Measurements from ENCODE around the gene TCF19.
"Not testable (repeated sequence)": the region's sequence is repeated elsewhere in the genome, so short reads cannot be mapped to it uniquely, and the experiment has no call there.

TCF19 gene

GRCh38 chr6:31169123-31169857 lies 10.9 kb downstream of the TCF19 start:
- Histone ChIP-seq H3K4me3 (ENCODE audit: insufficient read depth, low read depth, low read length, poor library complexity, severe bottlenecking) (no peak overlapping the region), H3K36me3 (ENCODE audit: control insufficient read depth, insufficient read depth, low read length) (no peaks in the 10 kb centered on the region), H3K4me1 (ENCODE audit: control insufficient read depth, insufficient read depth, low read length, poor library complexity, severe bottlenecking) (no peaks in the 10 kb centered on the region), H3K27ac (ENCODE audit: insufficient read depth, low read length, poor library complexity, severe bottlenecking) (no peak overlapping the region), H3K9me3 (ENCODE audit: control insufficient read depth, low read length) (no peaks in the 10 kb centered on the region), H3K27me3 (replicated peaks; ENCODE audit: control insufficient read depth, insufficient read depth, low read length, poor library complexity, severe bottlenecking) (no peaks in the 10 kb centered on the region)
- DNase-seq: no peak

GRCh38 chr6:31169858-31170599 lies 11.6 kb downstream of the TCF19 start:
- H3K9me3 ChIP-seq (ENCODE audit: control insufficient read depth, low read length); H3K27me3 ChIP-seq (replicated peaks; ENCODE audit: control insufficient read depth, insufficient read depth, low read length, poor library complexity, severe bottlenecking); H3K36me3 ChIP-seq (ENCODE audit: control insufficient read depth, insufficient read depth, low read length); H3K4me3 ChIP-seq (ENCODE audit: insufficient read depth, low read depth, low read length, poor library complexity, severe bottlenecking); H3K27ac ChIP-seq (ENCODE audit: insufficient read depth, low read length, poor library complexity, severe bottlenecking); H3K4me1 ChIP-seq (ENCODE audit: control insufficient read depth, insufficient read depth, low read length, poor library complexity, severe bottlenecking); DNase-seq: not testable (repeated sequence)

GRCh38 chr6:31170600-31170881 lies 12.2 kb downstream of the TCF19 start, which contains the start of gene POU5F1:
Gene POU5F1, minus strand, starts transcription at chr6:31170682. Its CDS starts 62 bp downstream, at chr6:31170620.
- Histone ChIP-seq H3K36me3 (ENCODE audit: control insufficient read depth, insufficient read depth, low read length) (no peaks in the 10 kb centered on the region), H3K4me1 (ENCODE audit: control insufficient read depth, insufficient read depth, low read length, poor library complexity, severe bottlenecking) (no peaks in the 10 kb centered on the region), H3K4me3 (ENCODE audit: insufficient read depth, low read depth, low read length, poor library complexity, severe bottlenecking) (no peak within 1 kb of the TSS), H3K9me3 (ENCODE audit: control insufficient read depth, low read length) (no peaks in the 10 kb centered on the region), H3K27ac (ENCODE audit: insufficient read depth, low read length, poor library complexity, severe bottlenecking) (no peak within 1 kb of the TSS), H3K27me3 (replicated peaks; ENCODE audit: control insufficient read depth, insufficient read depth, low read length, poor library complexity, severe bottlenecking) (no peaks in the 10 kb centered on the region)
- DNase-seq: no peak

GRCh38 chr6:31170987-31171671 lies 12.7 kb downstream of the TCF19 start:
- H3K4me3 ChIP-seq (ENCODE audit: insufficient read depth, low read depth, low read length, poor library complexity, severe bottlenecking): no peak overlapping the region
- no peak for DNase-seq
- H3K4me1 ChIP-seq (ENCODE audit: control insufficient read depth, insufficient read depth, low read length, poor library complexity, severe bottlenecking): no peaks in the 10 kb centered on the region
- H3K27me3 ChIP-seq (replicated peaks; ENCODE audit: control insufficient read depth, insufficient read depth, low read length, poor library complexity, severe bottlenecking): no peaks in the 10 kb centered on the region
- H3K27ac ChIP-seq (ENCODE audit: insufficient read depth, low read length, poor library complexity, severe bottlenecking): no peak overlapping the region
- H3K9me3 ChIP-seq (ENCODE audit: control insufficient read depth, low read length): no peaks in the 10 kb centered on the region
- H3K36me3 ChIP-seq (ENCODE audit: control insufficient read depth, insufficient read depth, low read length): no peaks in the 10 kb centered on the region

GRCh38 chr6:31171931-31172905 lies 13.8 kb downstream of the TCF19 start:
- no peak overlapping the region for H3K27ac ChIP-seq (ENCODE audit: insufficient read depth, low read length, poor library complexity, severe bottlenecking)
- no peak for DNase-seq
- no peaks in the 10 kb centered on the region for H3K9me3 ChIP-seq (ENCODE audit: control insufficient read depth, low read length)
- no peaks in the 10 kb centered on the region for H3K27me3 ChIP-seq (replicated peaks; ENCODE audit: control insufficient read depth, insufficient read depth, low read length, poor library complexity, severe bottlenecking)
- no peaks in the 10 kb centered on the region for H3K4me1 ChIP-seq (ENCODE audit: control insufficient read depth, insufficient read depth, low read length, poor library complexity, severe bottlenecking)
- H3K36me3 ChIP-seq (ENCODE audit: control insufficient read depth, insufficient read depth, low read length): no peaks in the 10 kb centered on the region
- H3K4me3 ChIP-seq (ENCODE audit: insufficient read depth, low read depth, low read length, poor library complexity, severe bottlenecking): no peak overlapping the region

GRCh38 chr6:31172973-31173384 lies 14.6 kb downstream of the TCF19 start:
- no peak overlapping the region for H3K4me3 ChIP-seq (ENCODE audit: insufficient read depth, low read depth, low read length, poor library complexity, severe bottlenecking)
- H3K27ac ChIP-seq (ENCODE audit: insufficient read depth, low read length, poor library complexity, severe bottlenecking): no peak overlapping the region
- no peak for DNase-seq
- H3K4me1 ChIP-seq (ENCODE audit: control insufficient read depth, insufficient read depth, low read length, poor library complexity, severe bottlenecking): no peaks in the 10 kb centered on the region
- H3K36me3 ChIP-seq (ENCODE audit: control insufficient read depth, insufficient read depth, low read length): no peaks in the 10 kb centered on the region
- H3K9me3 ChIP-seq (ENCODE audit: control insufficient read depth, low read length): no peaks in the 10 kb centered on the region
- no peaks in the 10 kb centered on the region for H3K27me3 ChIP-seq (replicated peaks; ENCODE audit: control insufficient read depth, insufficient read depth, low read length, poor library complexity, severe bottlenecking)

- Histone ChIP-seq H3K36me3 (ENCODE audit: control insufficient read depth, insufficient read depth, low read length) (no peaks in the 10 kb centered on the region), H3K27ac (ENCODE audit: insufficient read depth, low read length, poor library complexity, severe bottlenecking) (no peak overlapping the region), H3K27me3 (replicated peaks; ENCODE audit: control insufficient read depth, insufficient read depth, low read length, poor library complexity, severe bottlenecking) (no peaks in the 10 kb centered on the region), H3K4me3 (ENCODE audit: insufficient read depth, low read depth, low read length, poor library complexity, severe bottlenecking) (no peak overlapping the region), H3K9me3 (ENCODE audit: control insufficient read depth, low read length) (no peaks in the 10 kb centered on the region), H3K4me1 (ENCODE audit: control insufficient read depth, insufficient read depth, low read length, poor library complexity, severe bottlenecking) (peaks cover 4% of the 10 kb centered on the region)
- no peak for DNase-seq
Measured at GRCh38 chr6:31173406-31173805, 15.0 kb downstream of the TCF19 start.

GRCh38 chr6:31174378-31174777 lies 16.0 kb downstream of the TCF19 start:
- Histone ChIP-seq H3K36me3 (ENCODE audit: control insufficient read depth, insufficient read depth, low read length) (no peaks in the 10 kb centered on the region), H3K27ac (ENCODE audit: insufficient read depth, low read length, poor library complexity, severe bottlenecking) (no peak overlapping the region), H3K9me3 (ENCODE audit: control insufficient read depth, low read length) (no peaks in the 10 kb centered on the region), H3K4me3 (ENCODE audit: insufficient read depth, low read depth, low read length, poor library complexity, severe bottlenecking) (no peak overlapping the region), H3K27me3 (replicated peaks; ENCODE audit: control insufficient read depth, insufficient read depth, low read length, poor library complexity, severe bottlenecking) (no peaks in the 10 kb centered on the region), H3K4me1 (ENCODE audit: control insufficient read depth, insufficient read depth, low read length, poor library complexity, severe bottlenecking) (peaks cover 8% of the 10 kb centered on the region)
- DNase-seq: no peak

- no peaks in the 10 kb centered on the region for H3K36me3 ChIP-seq (ENCODE audit: control insufficient read depth, insufficient read depth, low read length)
- H3K9me3 ChIP-seq (ENCODE audit: control insufficient read depth, low read length): no peaks in the 10 kb centered on the region
- no peak for DNase-seq
- no peak overlapping the region for H3K4me3 ChIP-seq (ENCODE audit: insufficient read depth, low read depth, low read length, poor library complexity, severe bottlenecking)
- H3K27ac ChIP-seq (ENCODE audit: insufficient read depth, low read length, poor library complexity, severe bottlenecking): no peak overlapping the region
- H3K4me1 ChIP-seq (ENCODE audit: control insufficient read depth, insufficient read depth, low read length, poor library complexity, severe bottlenecking): peaks cover 8% of the 10 kb centered on the region
- no peaks in the 10 kb centered on the region for H3K27me3 ChIP-seq (replicated peaks; ENCODE audit: control insufficient read depth, insufficient read depth, low read length, poor library complexity, severe bottlenecking)
Measured at GRCh38 chr6:31175971-31176370, 17.6 kb downstream of the TCF19 start.
